ENCODE results near the gene CLASP1.

CLASP1 gene

GRCh38 chr2:121363632-121364420 is 285.4 kb downstream of the CLASP1 start:
- H3K27ac Mint-ChIP-seq, result no peak overlapping the region
- H3K4me1 Mint-ChIP-seq (ENCODE audit: low read depth), result no peaks in the 10 kb centered on the region
- peaks cover 5% of the 10 kb centered on the region for H3K36me3 Mint-ChIP-seq
- no peaks in the 10 kb centered on the region for H3K9me3 Mint-ChIP-seq (ENCODE audit: low read depth)
- no peaks in the 10 kb centered on the region for H3K27me3 Mint-ChIP-seq
- no peak overlapping the region for H3K4me3 Mint-ChIP-seq

- Mint-ChIP-seq H3K4me3 (no peak overlapping the region), H3K9me3 (ENCODE audit: low read depth) (no peaks in the 10 kb centered on the region), H3K36me3 (peaks cover 5% of the 10 kb centered on the region), H3K27ac (peak overlapping the region; percentile 28), H3K4me1 (ENCODE audit: low read depth) (no peaks in the 10 kb centered on the region), H3K27me3 (no peaks in the 10 kb centered on the region)
Measured at GRCh38 chr2:121362774-121363173, 286.5 kb downstream of the CLASP1 start.

- H3K4me3 Mint-ChIP-seq, result no peak overlapping the region
- H3K27ac Mint-ChIP-seq, result no peak overlapping the region
- H3K36me3 Mint-ChIP-seq, result peaks cover 5% of the 10 kb centered on the region
Measured at GRCh38 chr2:121362226-121362625, 287.0 kb downstream of the CLASP1 start.

GRCh38 chr2:121360566-121361300 is 288.5 kb downstream of the CLASP1 start:
- Mint-ChIP-seq H3K4me1 (ENCODE audit: low read depth) (no peaks in the 10 kb centered on the region), H3K36me3 (peaks cover 3% of the 10 kb centered on the region), H3K27me3 (no peaks in the 10 kb centered on the region), H3K4me3 (no peak overlapping the region), H3K27ac (no peak overlapping the region), H3K9me3 (ENCODE audit: low read depth) (no peaks in the 10 kb centered on the region)

More at GRCh38 chr2:121362226-121362625, 287.0 kb downstream of the CLASP1 start:
- no peaks in the 10 kb centered on the region for H3K27me3 Mint-ChIP-seq
- H3K4me1 Mint-ChIP-seq (ENCODE audit: low read depth), result no peaks in the 10 kb centered on the region
- H3K9me3 Mint-ChIP-seq (ENCODE audit: low read depth), result no peaks in the 10 kb centered on the region

GRCh38 chr2:121359716-121360565 is 289.3 kb downstream of the CLASP1 start:
- Mint-ChIP-seq H3K27ac (no peak overlapping the region), H3K4me3 (no peak overlapping the region), H3K36me3 (peaks cover 5% of the 10 kb centered on the region), H3K27me3 (no peaks in the 10 kb centered on the region), H3K9me3 (ENCODE audit: low read depth) (no peaks in the 10 kb centered on the region), H3K4me1 (ENCODE audit: low read depth) (no peaks in the 10 kb centered on the region)

GRCh38 chr2:121359170-121359569 is 290.1 kb downstream of the CLASP1 start:
- Mint-ChIP-seq H3K36me3 (peaks cover 5% of the 10 kb centered on the region), H3K4me1 (ENCODE audit: low read depth) (no peaks in the 10 kb centered on the region), H3K27ac (no peak overlapping the region), H3K9me3 (ENCODE audit: low read depth) (no peaks in the 10 kb centered on the region), H3K4me3 (no peak overlapping the region), H3K27me3 (no peaks in the 10 kb centered on the region)

GRCh38 chr2:121358291-121358690 is 291.0 kb downstream of the CLASP1 start:
- Mint-ChIP-seq H3K4me1 (ENCODE audit: low read depth) (no peaks in the 10 kb centered on the region), H3K36me3 (peaks cover 5% of the 10 kb centered on the region), H3K27me3 (no peaks in the 10 kb centered on the region), H3K9me3 (ENCODE audit: low read depth) (no peaks in the 10 kb centered on the region), H3K4me3 (no peak overlapping the region), H3K27ac (no peak overlapping the region)

GRCh38 chr2:121356058-121356640 is 293.1 kb downstream of the CLASP1 start:
- Mint-ChIP-seq H3K27me3 (no peaks in the 10 kb centered on the region), H3K4me3 (no peak overlapping the region), H3K27ac (peak overlapping the region; percentile 34), H3K36me3 (peaks cover 3% of the 10 kb centered on the region), H3K9me3 (ENCODE audit: low read depth) (no peaks in the 10 kb centered on the region), H3K4me1 (ENCODE audit: low read depth) (no peaks in the 10 kb centered on the region)

GRCh38 chr2:121355488-121355887 is 293.8 kb downstream of the CLASP1 start:
- H3K27ac Mint-ChIP-seq, result peak overlapping the region; percentile 22
- no peak overlapping the region for H3K4me3 Mint-ChIP-seq
- H3K27me3 Mint-ChIP-seq, result no peaks in the 10 kb centered on the region
- H3K36me3 Mint-ChIP-seq, result peaks cover 3% of the 10 kb centered on the region
- no peaks in the 10 kb centered on the region for H3K9me3 Mint-ChIP-seq (ENCODE audit: low read depth)
- H3K4me1 Mint-ChIP-seq (ENCODE audit: low read depth), result no peaks in the 10 kb centered on the region

GRCh38 chr2:121351521-121352318 is 297.5 kb downstream of the CLASP1 start:
- Mint-ChIP-seq H3K27me3 (no peaks in the 10 kb centered on the region), H3K36me3 (peaks cover 3% of the 10 kb centered on the region), H3K4me1 (ENCODE audit: low read depth) (no peaks in the 10 kb centered on the region), H3K9me3 (ENCODE audit: low read depth) (no peaks in the 10 kb centered on the region), H3K4me3 (no peak overlapping the region), H3K27ac (no peak overlapping the region)

GRCh38 chr2:121350890-121351289 is 298.4 kb downstream of the CLASP1 start:
- H3K27ac Mint-ChIP-seq, result no peak overlapping the region
- no peaks in the 10 kb centered on the region for H3K9me3 Mint-ChIP-seq (ENCODE audit: low read depth)
- H3K36me3 Mint-ChIP-seq, result peaks cover 3% of the 10 kb centered on the region
- no peaks in the 10 kb centered on the region for H3K4me1 Mint-ChIP-seq (ENCODE audit: low read depth)
- H3K27me3 Mint-ChIP-seq, result no peaks in the 10 kb centered on the region
- no peak overlapping the region for H3K4me3 Mint-ChIP-seq

- Mint-ChIP-seq H3K4me1 (ENCODE audit: low read depth) (no peaks in the 10 kb centered on the region), H3K9me3 (ENCODE audit: low read depth) (no peaks in the 10 kb centered on the region), H3K4me3 (no peak overlapping the region), H3K27ac (no peak overlapping the region), H3K36me3 (peaks cover under 1% of the 10 kb centered on the region), H3K27me3 (no peaks in the 10 kb centered on the region)
Measured at GRCh38 chr2:121350402-121350775, 298.9 kb downstream of the CLASP1 start.

GRCh38 chr2:121349721-121350401 is 299.4 kb downstream of the CLASP1 start:
- Mint-ChIP-seq H3K27me3 (no peaks in the 10 kb centered on the region), H3K27ac (peak overlapping the region; percentile 28), H3K9me3 (ENCODE audit: low read depth) (no peaks in the 10 kb centered on the region), H3K4me3 (no peak overlapping the region), H3K4me1 (ENCODE audit: low read depth) (no peaks in the 10 kb centered on the region), H3K36me3 (no peaks in the 10 kb centered on the region)
